ENCODE data around the gene RPS18. TPM values are rescaled to one million over a fixed set of nuclear protein-coding genes. Genes with fewer than 3 reads are reported as not detected.

Gene RPS18
- total RNA-seq, 1 donor from 2014 or later = 2,626 TPM

DNA sequence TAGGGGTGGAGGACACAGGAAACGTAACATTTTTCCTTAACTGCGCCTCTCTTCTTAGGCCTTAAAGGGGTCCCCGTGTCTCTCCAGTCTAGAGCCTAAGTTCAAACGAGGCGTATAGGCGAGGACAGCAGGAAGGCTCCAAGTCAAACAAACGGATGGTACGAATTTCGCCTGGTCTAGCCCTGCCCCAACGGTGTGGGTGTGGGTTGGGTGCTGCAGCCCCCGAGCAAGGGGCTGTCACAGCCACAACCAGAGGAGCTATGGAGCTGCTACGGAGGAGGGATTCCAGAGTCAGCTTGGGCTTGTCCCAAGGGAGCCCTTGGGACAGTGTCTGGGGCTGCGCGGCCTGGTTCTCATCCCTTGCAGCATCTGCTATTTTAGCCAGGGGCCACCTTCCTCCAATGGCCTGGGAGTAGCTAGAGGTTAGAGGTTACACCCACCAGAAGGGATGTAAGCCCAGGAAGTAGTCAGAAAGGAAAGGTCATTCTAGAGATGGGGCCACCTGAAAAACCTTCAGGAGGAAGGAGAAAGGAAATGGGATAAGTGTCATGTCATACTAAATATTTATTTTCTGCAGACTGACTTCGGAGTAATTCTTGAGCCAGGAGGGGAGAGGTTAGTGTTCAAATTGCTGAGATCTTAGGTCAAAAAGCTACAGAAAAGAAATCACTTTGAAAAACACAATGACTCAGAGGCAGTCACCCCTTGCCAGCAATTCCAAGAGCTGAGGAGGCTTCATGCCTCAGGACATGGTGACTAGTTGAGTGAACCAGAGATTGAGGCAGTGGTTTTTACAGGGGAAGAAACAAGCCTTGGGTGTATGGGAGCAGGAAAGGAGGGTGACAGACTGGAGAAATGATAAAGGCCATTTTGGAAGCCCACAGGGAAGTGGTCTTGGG lies 21.9 kb upstream of the RPS18 start:
- H3K9me3 Mint-ChIP-seq = no peaks in the 10 kb centered on the region
- H3K36me3 Mint-ChIP-seq = peaks cover 21% of the 10 kb centered on the region
- peaks cover 18% of the 10 kb centered on the region for H3K4me1 Mint-ChIP-seq
- TF ChIP-seq, protein P1, sequence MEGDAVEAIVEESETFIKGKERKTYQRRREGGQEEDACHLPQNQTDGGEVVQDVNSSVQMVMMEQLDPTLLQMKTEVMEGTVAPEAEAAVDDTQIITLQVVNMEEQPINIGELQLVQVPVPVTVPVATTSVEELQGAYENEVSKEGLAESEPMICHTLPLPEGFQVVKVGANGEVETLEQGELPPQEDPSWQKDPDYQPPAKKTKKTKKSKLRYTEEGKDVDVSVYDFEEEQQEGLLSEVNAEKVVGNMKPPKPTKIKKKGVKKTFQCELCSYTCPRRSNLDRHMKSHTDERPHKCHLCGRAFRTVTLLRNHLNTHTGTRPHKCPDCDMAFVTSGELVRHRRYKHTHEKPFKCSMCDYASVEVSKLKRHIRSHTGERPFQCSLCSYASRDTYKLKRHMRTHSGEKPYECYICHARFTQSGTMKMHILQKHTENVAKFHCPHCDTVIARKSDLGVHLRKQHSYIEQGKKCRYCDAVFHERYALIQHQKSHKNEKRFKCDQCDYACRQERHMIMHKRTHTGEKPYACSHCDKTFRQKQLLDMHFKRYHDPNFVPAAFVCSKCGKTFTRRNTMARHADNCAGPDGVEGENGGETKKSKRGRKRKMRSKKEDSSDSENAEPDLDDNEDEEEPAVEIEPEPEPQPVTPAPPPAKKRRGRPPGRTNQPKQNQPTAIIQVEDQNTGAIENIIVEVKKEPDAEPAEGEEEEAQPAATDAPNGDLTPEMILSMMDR (IDR thresholded peaks at IDR 0.05; ENCODE audit: unreplicated experiment) = no peak
- H3K4me3 Mint-ChIP-seq = peak overlapping the region; percentile 81
- DNase-seq (ENCODE audit: low spot score in 2 of 2, unreplicated experiment in 2 of 2) = no peak
- H3K27me3 Mint-ChIP-seq (ENCODE audit: low read depth) = peaks cover 9% of the 10 kb centered on the region
- H3K27ac Mint-ChIP-seq = peak overlapping the region; percentile 85

- Mint-ChIP-seq H3K36me3 (peaks cover 22% of the 10 kb centered on the region), H3K4me1 (peaks cover 18% of the 10 kb centered on the region), H3K27ac (no peak overlapping the region), H3K27me3 (ENCODE audit: low read depth) (peaks cover 9% of the 10 kb centered on the region), H3K4me3 (no peak overlapping the region), H3K9me3 (no peaks in the 10 kb centered on the region)
- no peak for DNase-seq (ENCODE audit: low spot score in 2 of 2, unreplicated experiment in 2 of 2)
- TF ChIP-seq, protein P1 (IDR thresholded peaks at IDR 0.05; ENCODE audit: unreplicated experiment) = no peak
Measured at GRCh38 chr6:33250731-33251130, 21.1 kb upstream of the RPS18 start.

- peaks cover 25% of the 10 kb centered on the region for H3K36me3 Mint-ChIP-seq
- H3K27me3 Mint-ChIP-seq (ENCODE audit: low read depth) = peaks cover 5% of the 10 kb centered on the region
- no peaks in the 10 kb centered on the region for H3K9me3 Mint-ChIP-seq
- DNase-seq (ENCODE audit: low spot score in 2 of 2, unreplicated experiment in 2 of 2) = no peak
- peaks cover 18% of the 10 kb centered on the region for H3K4me1 Mint-ChIP-seq
- no peak overlapping the region for H3K27ac Mint-ChIP-seq
- TF ChIP-seq, protein P1 (IDR thresholded peaks at IDR 0.05; ENCODE audit: unreplicated experiment) = no peak
- H3K4me3 Mint-ChIP-seq = no peak overlapping the region
Measured at GRCh38 chr6:33251395-33252012, 20.4 kb upstream of the RPS18 start.

DNA sequence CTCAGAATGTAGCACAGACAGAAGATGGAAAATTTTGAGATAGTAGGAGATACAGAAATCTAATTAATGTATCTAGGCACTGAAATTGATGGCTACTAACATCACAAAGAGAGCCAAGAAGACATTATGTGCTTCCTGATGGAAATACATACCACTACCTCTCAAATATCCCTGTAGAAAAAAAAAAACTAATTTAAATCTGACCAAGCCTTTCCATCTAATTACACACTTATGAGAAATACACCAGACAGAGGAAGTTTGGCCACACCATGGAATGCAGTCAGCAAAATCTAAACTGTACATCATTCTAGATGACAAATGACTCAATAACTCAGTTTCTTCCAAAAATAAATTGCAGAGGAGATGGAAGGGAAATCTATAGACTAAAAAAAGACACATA lies 19.1 kb upstream of the RPS18 start:
- no peak for DNase-seq (ENCODE audit: low spot score in 2 of 2, unreplicated experiment in 2 of 2)
- no peaks in the 10 kb centered on the region for H3K27me3 Mint-ChIP-seq (ENCODE audit: low read depth)
- peaks cover 18% of the 10 kb centered on the region for H3K4me1 Mint-ChIP-seq
- TF ChIP-seq, protein P1 (IDR thresholded peaks at IDR 0.05; ENCODE audit: unreplicated experiment) = no peak
- peaks cover 28% of the 10 kb centered on the region for H3K36me3 Mint-ChIP-seq
- no peaks in the 10 kb centered on the region for H3K9me3 Mint-ChIP-seq
- H3K4me3 Mint-ChIP-seq = no peak overlapping the region
- H3K27ac Mint-ChIP-seq = no peak overlapping the region

DNA sequence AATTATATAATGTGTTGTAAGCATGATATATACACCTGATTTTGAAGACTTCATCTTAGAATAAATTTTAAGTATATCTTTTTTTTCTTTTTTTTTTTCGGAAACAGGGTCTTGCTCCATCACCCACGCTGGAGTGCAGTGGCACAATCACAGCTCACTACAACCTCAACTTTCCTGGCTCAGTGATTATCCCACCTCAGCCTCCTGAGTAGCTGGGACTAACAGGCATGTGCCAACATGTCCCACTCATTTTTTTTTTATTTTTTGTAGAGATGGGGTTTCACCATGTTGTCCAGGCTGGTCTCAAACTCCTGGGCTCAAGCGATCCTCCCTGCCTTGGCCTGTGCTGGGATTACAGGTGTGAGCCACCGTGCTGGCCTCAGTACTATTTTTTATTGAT lies 17.3 kb upstream of the RPS18 start:
- no peak for DNase-seq (ENCODE audit: low spot score in 2 of 2, unreplicated experiment in 2 of 2)
- TF ChIP-seq, protein P1 (IDR thresholded peaks at IDR 0.05; ENCODE audit: unreplicated experiment) = no peak
- no peaks in the 10 kb centered on the region for H3K27me3 Mint-ChIP-seq (ENCODE audit: low read depth)
- H3K4me1 Mint-ChIP-seq = peaks cover 7% of the 10 kb centered on the region
- no peaks in the 10 kb centered on the region for H3K9me3 Mint-ChIP-seq
- H3K27ac Mint-ChIP-seq = no peak overlapping the region
- peaks cover 39% of the 10 kb centered on the region for H3K36me3 Mint-ChIP-seq
- no peak overlapping the region for H3K4me3 Mint-ChIP-seq
